Measurements from ENCODE around the gene RND1. TPM values are rescaled to one million over a fixed set of nuclear protein-coding genes. Genes with fewer than 3 reads are reported as not detected.

RND1 gene
- polyA plus RNA-seq, 1 donor (not counting 4 experiments of a cell fraction or from before 2014, with no cell fraction given), result 0.16 TPM

- Histone ChIP-seq H3K79me2 (ENCODE audit: control insufficient read depth, insufficient read depth, low read length) (no peaks in the 10 kb centered on the region), H2AFZ (ENCODE audit: control insufficient read depth, low read length) (peak overlapping the region; percentile 55), H3K27ac (ENCODE audit: control insufficient read depth, insufficient read depth, low read length) (no peak overlapping the region), H3K4me1 (ENCODE audit: control insufficient read depth, extremely low read depth, insufficient read depth, low read length) (peaks cover 13% of the 10 kb centered on the region), H3K4me3 (ENCODE audit: control insufficient read depth in 2 of 3, extremely low read depth in 1 of 3, insufficient read depth in 2 of 3, low read depth in 1 of 3, low read length in 3 of 3) (peak overlapping the region in 1 of 3 experiments; percentile 69), H4K20me1 (ENCODE audit: control insufficient read depth, extremely low read depth, insufficient read depth, low read length) (no peaks in the 10 kb centered on the region), H3K9me1 (ENCODE audit: control insufficient read depth, extremely low read depth, insufficient read depth, low read length) (no peaks in the 10 kb centered on the region), H3K27me3 (ENCODE audit: control insufficient read depth, extremely low read depth, insufficient read depth, low read length) (peaks cover 21% of the 10 kb centered on the region), H3K9ac (ENCODE audit: control insufficient read depth, extremely low read depth, insufficient read depth, low read length) (no peak overlapping the region), H3K9me3 (ENCODE audit: control insufficient read depth, low read depth, low read length) (no peaks in the 10 kb centered on the region), H3K36me3 (ENCODE audit: control insufficient read depth in 2 of 2, extremely low read depth in 1 of 2, insufficient read depth in 2 of 2, low read length in 2 of 2) (no peaks in the 10 kb centered on the region), H3K4me2 (ENCODE audit: control insufficient read depth, extremely low read depth, insufficient read depth, low read depth, low read length) (peak overlapping the region; percentile 88)
- no peak for DNase-seq (ENCODE audit: low read depth, low spot score)
- dilution Hi-C loops (cut with MboI; ENCODE audit: extremely low pct_ligation_motif_present, low sequenced_read_pairs), result no loop called here
- TF ChIP-seq EZH2 (IDR thresholded peaks at IDR 0.05; ENCODE audit: low read length) (no peak), CTCF (optimal IDR thresholded peaks at IDR 0.05 in 1 of 3, IDR thresholded peaks at IDR 0.05 in 1 of 3, conservative IDR thresholded peaks at IDR 0.05 in 1 of 3; ENCODE audit: extremely low read depth in 1 of 3, insufficient read depth in 2 of 3, low read length in 3 of 3) (no peak)
- FAIRE-seq, result peak; percentile 59
Observed at GRCh38 chr12:48866052-48866711, 512 bp upstream of the RND1 start.

GRCh38 chr12:48863291-48863690, 2.4 kb downstream of the RND1 start:
- dilution Hi-C loops (cut with MboI; ENCODE audit: extremely low pct_ligation_motif_present, low sequenced_read_pairs), result no loop called here
- Histone ChIP-seq H3K4me1 (ENCODE audit: control insufficient read depth, extremely low read depth, insufficient read depth, low read length) (peaks cover 19% of the 10 kb centered on the region), H3K9me3 (ENCODE audit: control insufficient read depth, low read depth, low read length) (no peaks in the 10 kb centered on the region), H3K27me3 (ENCODE audit: control insufficient read depth, extremely low read depth, insufficient read depth, low read length) (peaks cover 21% of the 10 kb centered on the region), H3K79me2 (ENCODE audit: control insufficient read depth, insufficient read depth, low read length) (no peaks in the 10 kb centered on the region), H4K20me1 (ENCODE audit: control insufficient read depth, extremely low read depth, insufficient read depth, low read length) (no peaks in the 10 kb centered on the region), H3K4me3 (ENCODE audit: control insufficient read depth in 2 of 3, extremely low read depth in 1 of 3, insufficient read depth in 2 of 3, low read depth in 1 of 3, low read length in 3 of 3) (no peak overlapping the region), H3K36me3 (ENCODE audit: control insufficient read depth in 2 of 2, extremely low read depth in 1 of 2, insufficient read depth in 2 of 2, low read length in 2 of 2) (no peaks in the 10 kb centered on the region), H3K9me1 (ENCODE audit: control insufficient read depth, extremely low read depth, insufficient read depth, low read length) (no peaks in the 10 kb centered on the region), H3K9ac (ENCODE audit: control insufficient read depth, extremely low read depth, insufficient read depth, low read length) (no peak overlapping the region), H2AFZ (ENCODE audit: control insufficient read depth, low read length) (no peak overlapping the region), H3K27ac (ENCODE audit: control insufficient read depth, insufficient read depth, low read length) (no peak overlapping the region), H3K4me2 (ENCODE audit: control insufficient read depth, extremely low read depth, insufficient read depth, low read depth, low read length) (no peak overlapping the region)
- TF ChIP-seq EZH2 (IDR thresholded peaks at IDR 0.05; ENCODE audit: low read length), result no peak
- no peak for TF ChIP-seq CTCF (optimal IDR thresholded peaks at IDR 0.05 in 1 of 3, IDR thresholded peaks at IDR 0.05 in 1 of 3, conservative IDR thresholded peaks at IDR 0.05 in 1 of 3; ENCODE audit: extremely low read depth in 1 of 3, insufficient read depth in 2 of 3, low read length in 3 of 3)
- no peak for DNase-seq (ENCODE audit: low read depth, low spot score)
- no peak for FAIRE-seq

Data from keratinocyte (primary cell).